Measurements from ENCODE around the gene RPS6KB1. TPM values are rescaled to one million over a fixed set of nuclear protein-coding genes. Genes with fewer than 3 reads are reported as not detected.

RPS6KB1 gene
- total RNA-seq, 2 experiments from 2014 or later: 129 to 135 TPM

GRCh38 chr17:59863616-59864015 lies 29.3 kb upstream of the RPS6KB1 start:
- no peak for TF ChIP-seq CTCF (IDR thresholded peaks at IDR 0.05)
- Histone ChIP-seq H3K4me3 (ENCODE audit: low read length) (no peak overlapping the region), H3K36me3 (ENCODE audit: insufficient read depth, low read length) (peaks cover 33% of the 10 kb centered on the region), H3K9me3 (ENCODE audit: control insufficient read depth in 1 of 2, insufficient read depth in 1 of 2, low read length in 2 of 2) (no peaks in the 10 kb centered on the region), H3K4me1 (ENCODE audit: insufficient read depth, low read length) (no peaks in the 10 kb centered on the region), H3K27ac (ENCODE audit: low read depth in 1 of 2, low read length in 2 of 2) (no peak overlapping the region), H3K27me3 (ENCODE audit: control insufficient read depth in 1 of 2, insufficient read depth in 2 of 2, low read length in 2 of 2) (no peaks in the 10 kb centered on the region)
- intact Hi-C loops (cut with DNase I, micrococcal nuclease): no loop called here
- ATAC-seq (ENCODE audit: poor library complexity) (no peak), DNase-seq (no peak)
- Mint-ChIP-seq H3K27me3 (no peaks in the 10 kb centered on the region), H3K9me3 (no peaks in the 10 kb centered on the region), H3K27ac (no peak overlapping the region), H3K36me3 (ENCODE audit: low read depth) (peaks cover 56% of the 10 kb centered on the region), H3K4me1 (ENCODE audit: low read depth) (peaks cover 5% of the 10 kb centered on the region), H3K4me3 (no peak overlapping the region)
- CTCF ChIA-PET: no interaction called here
- POLR2A ChIA-PET: no interaction called here

GRCh38 chr17:59869941-59870218 lies 23.0 kb upstream of the RPS6KB1 start:
- no peak for TF ChIP-seq CTCF (IDR thresholded peaks at IDR 0.05)
- Mint-ChIP-seq H3K27me3 (no peaks in the 10 kb centered on the region), H3K4me3 (no peak overlapping the region), H3K4me1 (ENCODE audit: low read depth) (no peaks in the 10 kb centered on the region), H3K9me3 (no peaks in the 10 kb centered on the region), H3K36me3 (ENCODE audit: low read depth) (peaks cover 51% of the 10 kb centered on the region), H3K27ac (no peak overlapping the region)
- intact Hi-C loops (cut with DNase I, micrococcal nuclease): no loop called here
- Histone ChIP-seq H3K9me3 (ENCODE audit: control insufficient read depth in 1 of 2, insufficient read depth in 1 of 2, low read length in 2 of 2) (no peaks in the 10 kb centered on the region), H3K4me1 (ENCODE audit: insufficient read depth, low read length) (no peaks in the 10 kb centered on the region), H3K4me3 (ENCODE audit: low read length) (no peak overlapping the region), H3K36me3 (ENCODE audit: insufficient read depth, low read length) (peaks cover 18% of the 10 kb centered on the region), H3K27me3 (ENCODE audit: control insufficient read depth in 1 of 2, insufficient read depth in 2 of 2, low read length in 2 of 2) (no peaks in the 10 kb centered on the region), H3K27ac (ENCODE audit: low read depth in 1 of 2, low read length in 2 of 2) (no peak overlapping the region)
- no peak for ATAC-seq (ENCODE audit: poor library complexity)
- ChIA-PET POLR2A (no interaction called here), CTCF (no interaction called here)
- DNase-seq: no peak

- DNase-seq (no peak), ATAC-seq (ENCODE audit: poor library complexity) (no peak)
- no peaks in the 10 kb centered on the region for H3K4me1 Mint-ChIP-seq (ENCODE audit: low read depth)
- ChIA-PET CTCF (no interaction called here), POLR2A (interaction anchor here (1.5 kb wide), 1 partner anchor 23 kb away, joined by 8 read pairs; the partner anchor contains the start of genes RPS6KB1 and TUBD1)
- peaks cover 23% of the 10 kb centered on the region for H3K36me3 ChIP-seq (ENCODE audit: insufficient read depth, low read length)
- H3K27ac Mint-ChIP-seq: no peak overlapping the region
- no peaks in the 10 kb centered on the region for H3K27me3 Mint-ChIP-seq
- H3K4me3 Mint-ChIP-seq: no peak overlapping the region
- H3K36me3 Mint-ChIP-seq (ENCODE audit: low read depth): peaks cover 45% of the 10 kb centered on the region
- H3K9me3 ChIP-seq (ENCODE audit: control insufficient read depth in 1 of 2, insufficient read depth in 1 of 2, low read length in 2 of 2): no peaks in the 10 kb centered on the region
- H3K9me3 Mint-ChIP-seq: no peaks in the 10 kb centered on the region
- no peaks in the 10 kb centered on the region for H3K4me1 ChIP-seq (ENCODE audit: insufficient read depth, low read length)
- TF ChIP-seq CTCF (IDR thresholded peaks at IDR 0.05): no peak
- H3K27ac ChIP-seq (ENCODE audit: low read depth in 1 of 2, low read length in 2 of 2): no peak overlapping the region
- H3K27me3 ChIP-seq (ENCODE audit: control insufficient read depth in 1 of 2, insufficient read depth in 2 of 2, low read length in 2 of 2): no peaks in the 10 kb centered on the region
- intact Hi-C loops (cut with DNase I, micrococcal nuclease): no loop called here
- no peak overlapping the region for H3K4me3 ChIP-seq (ENCODE audit: low read length)
Measured at GRCh38 chr17:59870482-59870881, 22.4 kb upstream of the RPS6KB1 start.
